ENCODE results near the gene ZNF740.

GRCh38 chr12:53133722-53134121 is 46.8 kb upstream of the ZNF740 start:
- TF ChIP-seq CTCF (conservative IDR thresholded peaks at IDR 0.05) = no peak
- no peak for TF ChIP-seq EZH2 (IDR thresholded peaks at IDR 0.05; ENCODE audit: low read depth)

All from PC-9 (cell line).